ENCODE measurements around the gene IGIP. TPM values are rescaled to one million over a fixed set of nuclear protein-coding genes. Genes with fewer than 3 reads are reported as not detected.

Gene IGIP
- total RNA-seq, 4 donors from 2014 or later, result 6.7 to 13.1 (median 8.2) TPM

GRCh38 chr5:140159014-140159927, 33.5 kb downstream of the IGIP start:
- DNase-seq (no peak), ATAC-seq (no peak)
- no peak overlapping the region for H3K27ac ChIP-seq
- intact Hi-C loops (cut with DNase I; ENCODE audit: low total_unique reads), result loop anchor here (5.0 to 10.0 kb wide), 2 partner anchors 47 to 314 kb away; partner anchors contain the start of gene PURA
- no peaks in the 10 kb centered on the region for H3K27me3 ChIP-seq
- H3K4me3 ChIP-seq, result no peak overlapping the region
- in situ Hi-C loops (cut with MboI; ENCODE audit: low sequenced_read_pairs in 4 of 4), result loop anchor here (5.0 to 10.0 kb wide), 3 partner anchors 87 to 377 kb away; no protein-coding TSS in a partner anchor
- no peaks in the 10 kb centered on the region for H3K36me3 ChIP-seq
- H3K9me3 ChIP-seq, result no peaks in the 10 kb centered on the region
- TF ChIP-seq CTCF (IDR thresholded peaks at IDR 0.05 in 4 of 5, conservative IDR thresholded peaks at IDR 0.05 in 1 of 5), result no peak
- H3K4me1 ChIP-seq, result peaks cover 4 to 9% of the 10 kb centered on the region in 2 donors

- DNase-seq (no peak), ATAC-seq (no peak)
- in situ Hi-C loops (cut with MboI; ENCODE audit: low sequenced_read_pairs in 4 of 4), result loop anchor here in 2 of 4 donors (10.0 kb wide), 2 partner anchors 193 to 377 kb away; no protein-coding TSS in a partner anchor
- Histone ChIP-seq H3K4me3 (no peak overlapping the region), H3K9me3 (no peaks in the 10 kb centered on the region), H3K36me3 (no peaks in the 10 kb centered on the region), H3K4me1 (peaks cover 0 to 3% of the 10 kb centered on the region in 2 donors), H3K27ac (no peak overlapping the region), H3K27me3 (no peaks in the 10 kb centered on the region)
- TF ChIP-seq CTCF (IDR thresholded peaks at IDR 0.05 in 4 of 5, conservative IDR thresholded peaks at IDR 0.05 in 1 of 5) (no peak), POLR2A (IDR thresholded peaks at IDR 0.05) (no peak)
- intact Hi-C loops (cut with DNase I; ENCODE audit: low total_unique reads), result no loop called here
These were observed 36.5 kb downstream of the IGIP start for GRCh38 chr5:140162275-140162674.

GRCh38 chr5:140162781-140163180, 37.0 kb downstream of the IGIP start:
- H3K9me3 ChIP-seq, result no peaks in the 10 kb centered on the region
- TF ChIP-seq POLR2A (IDR thresholded peaks at IDR 0.05), result no peak
- no peak for TF ChIP-seq CTCF (IDR thresholded peaks at IDR 0.05 in 4 of 5, conservative IDR thresholded peaks at IDR 0.05 in 1 of 5)
- H3K27me3 ChIP-seq, result no peaks in the 10 kb centered on the region
- ATAC-seq, result no peak
- no peak overlapping the region for H3K27ac ChIP-seq
- no peak for DNase-seq
- in situ Hi-C loops (cut with MboI; ENCODE audit: low sequenced_read_pairs in 4 of 4), result loop anchor here in 2 of 4 donors (10.0 kb wide), 2 partner anchors 192 to 378 kb away; no protein-coding TSS in a partner anchor
- no peak overlapping the region for H3K4me3 ChIP-seq
- H3K36me3 ChIP-seq, result no peaks in the 10 kb centered on the region
- H3K4me1 ChIP-seq, result no peaks in the 10 kb centered on the region
- intact Hi-C loops (cut with DNase I; ENCODE audit: low total_unique reads), result no loop called here

DNA sequence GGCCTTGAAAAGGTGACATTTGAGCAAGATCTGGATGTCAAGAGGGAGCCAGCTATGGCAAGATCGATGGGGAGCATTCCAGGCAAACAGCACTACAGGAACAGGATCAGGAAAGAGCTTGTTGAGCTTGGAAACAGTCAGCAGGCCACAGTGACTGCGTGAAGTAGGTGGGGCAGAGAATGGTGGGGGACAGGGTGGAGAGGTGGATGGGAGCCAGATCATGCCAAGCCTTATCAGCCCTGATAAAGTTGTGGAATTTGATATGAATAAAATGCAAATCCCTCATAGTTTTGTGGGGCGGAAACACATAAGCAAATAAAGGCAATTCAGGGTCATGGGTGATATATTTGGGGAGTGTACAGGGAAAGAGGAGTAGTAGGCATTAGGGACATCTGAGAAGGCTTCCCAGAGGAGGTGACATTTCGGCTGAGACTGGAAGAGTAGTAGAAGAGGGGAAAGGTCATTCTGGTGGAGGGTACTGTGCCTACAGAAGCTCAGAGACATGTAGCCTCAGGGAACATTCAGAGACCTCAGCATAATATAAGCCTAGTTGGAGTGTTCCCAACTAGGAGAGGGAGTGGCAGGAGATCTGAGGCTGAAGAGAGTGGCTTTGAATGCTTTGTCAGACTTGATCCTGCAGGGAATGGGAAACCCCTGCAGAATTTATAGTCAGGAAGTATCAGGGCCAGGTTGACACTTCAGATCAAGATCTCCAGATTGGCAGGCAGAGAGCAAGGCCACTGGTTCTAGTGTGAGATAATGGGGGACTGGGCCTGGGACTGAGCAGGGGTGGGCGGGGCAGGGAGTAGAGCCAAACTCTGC, 39.6 kb downstream of the IGIP start:
- Histone ChIP-seq H3K27me3 (no peaks in the 10 kb centered on the region), H3K9me3 (no peaks in the 10 kb centered on the region), H3K36me3 (no peaks in the 10 kb centered on the region), H3K4me1 (no peaks in the 10 kb centered on the region), H3K27ac (peak overlapping the region in 1 of 4 donors; percentile 21), H3K4me3 (no peak overlapping the region)
- no peak for TF ChIP-seq POLR2A (IDR thresholded peaks at IDR 0.05)
- TF ChIP-seq CTCF (IDR thresholded peaks at IDR 0.05 in 4 of 5, conservative IDR thresholded peaks at IDR 0.05 in 1 of 5), result no peak
- no peak for ATAC-seq
- no peak for DNase-seq
- intact Hi-C loops (cut with DNase I; ENCODE audit: low total_unique reads), result no loop called here
- in situ Hi-C loops (cut with MboI; ENCODE audit: low sequenced_read_pairs in 4 of 4), result loop anchor here in 2 of 4 donors (10.0 kb wide), 2 partner anchors 189 to 381 kb away; no protein-coding TSS in a partner anchor
